HepG2 (cell line): ENCODE measurements around the gene SCAANT1. TPM values are rescaled to one million over a fixed set of nuclear protein-coding genes. Genes with fewer than 3 reads are reported as not detected.

ENCODE experiments used
- DPF2 ChIP-seq: sonication (generic); formaldehyde crosslinking; IDR thresholded peaks from 2 replicates; pipeline ENCODE4 v1.4.0; 2020; ENCODE audit warnings: mild to moderate bottlenecking, low read depth, missing genetic modification reagents, borderline replicate concordance
- GABPB1 ChIP-seq: IDR thresholded peaks from 2 replicates; pipeline ENCODE4 v1.6.1; 2016; ENCODE audit warnings: mild to moderate bottlenecking, missing genetic modification reagents, moderate library complexity, missing compliant biosample characterization
- HIVEP1 ChIP-seq: sonication (generic); formaldehyde crosslinking; IDR thresholded peaks from 2 replicates; pipeline ENCODE4 v1.4.0; 2020; ENCODE audit warnings: mild to moderate bottlenecking, missing genetic modification reagents
- KAT7 ChIP-seq: IDR thresholded peaks from 2 replicates; pipeline ENCODE4 v1.6.1; 2018; ENCODE audit warnings: borderline replicate concordance, missing compliant biosample characterization
- KDM2A ChIP-seq: sonication (generic); formaldehyde crosslinking; IDR thresholded peaks from 2 replicates; pipeline ENCODE4 v1.4.0; 2020; ENCODE audit warnings: low read depth, missing genetic modification reagents, borderline replicate concordance
- SAP130 ChIP-seq: IDR thresholded peaks from 2 replicates; pipeline ENCODE4 v1.6.1; 2016; ENCODE audit warnings: low read depth
- SATB2 ChIP-seq: sonication (generic); formaldehyde crosslinking; IDR thresholded peaks from 2 replicates; pipeline ENCODE4 v1.5.0; 2020; ENCODE audit warnings: missing genetic modification reagents
- SP1 ChIP-seq, 2 experiments: fragments of 450-650 bp in 1 of 2; sonication (generic) in 1 of 2; formaldehyde crosslinking in 1 of 2; IDR thresholded peaks; 2 replicates each; pipeline versions ENCODE4 v1.4.0 to v1.6.1; 2016 to 2020; ENCODE audit warnings: missing genetic modification reagents in 1 of 2
- ZBTB21 ChIP-seq: sonication (generic); formaldehyde crosslinking; IDR thresholded peaks from 2 replicates; pipeline ENCODE4 v1.4.0; 2020; ENCODE audit warnings: missing genetic modification reagents
- ZBTB4 ChIP-seq: sonication (generic); formaldehyde crosslinking; IDR thresholded peaks from 2 replicates; pipeline ENCODE4 v1.4.0; 2020; ENCODE audit warnings: missing genetic modification reagents, mild to moderate bottlenecking, borderline replicate concordance
- ZGPAT ChIP-seq: IDR thresholded peaks from 2 replicates; pipeline ENCODE4 v1.6.1; 2016; ENCODE audit warnings: mild to moderate bottlenecking
- ZNF34 ChIP-seq: sonication (generic); formaldehyde crosslinking; IDR thresholded peaks from 2 replicates; pipeline ENCODE4 v1.4.0; 2020; ENCODE audit warnings: mild to moderate bottlenecking, missing genetic modification reagents, borderline replicate concordance
- ZNF503 ChIP-seq: sonication (generic); formaldehyde crosslinking; IDR thresholded peaks from 2 replicates; pipeline ENCODE4 v1.4.0; 2020; ENCODE audit warnings: missing genetic modification reagents
- ZNF512B ChIP-seq: sonication (generic); formaldehyde crosslinking; IDR thresholded peaks from 2 replicates; pipeline ENCODE4 v1.5.1; 2020; ENCODE audit warnings: missing genetic modification reagents, mild to moderate bottlenecking, borderline replicate concordance
- ZNF530 ChIP-seq: sonication (generic); formaldehyde crosslinking; IDR thresholded peaks from 2 replicates; pipeline ENCODE4 v1.5.0; 2020; ENCODE audit warnings: low read depth, mild to moderate bottlenecking, missing genetic modification reagents
- ZNF678 ChIP-seq: sonication (generic); formaldehyde crosslinking; IDR thresholded peaks from 2 replicates; pipeline ENCODE4 v1.4.0; 2020; ENCODE audit warnings: mild to moderate bottlenecking, missing genetic modification reagents
- ZNF746 ChIP-seq: sonication (generic); formaldehyde crosslinking; IDR thresholded peaks from 2 replicates; pipeline ENCODE4 v1.8.0; 2022; ENCODE audit warnings: mild to moderate bottlenecking, missing genetic modification reagents
- polyA plus RNA-seq, 8 experiments: library from polyadenylated mRNA; depleted of rRNA in 3 of 8; stranded (reverse) in 7 of 8; unstranded in 1 of 8; fragments of >200 nt; fragmentation: Illumina TruSeq in 4 of 8; extraction: Trizol in 4 of 8; gene quantifications; 2 replicates each; pipeline versions ENCODE4 v1.2.1 to v1.2.3, GENCODE V29; 2011 to 2016; ENCODE audit warnings: low read depth in 4 of 8, missing spikeins in 1 of 8, mixed read lengths in 1 of 8; ENCODE audit not compliant: insufficient read depth in 1 of 8
- total RNA-seq, 5 experiments: library from RNA; depleted of rRNA; stranded (reverse); fragments of >200 nt; fragmentation: Illumina TruSeq; extraction: Trizol; gene quantifications; 2 replicates each; pipeline ENCODE4 v1.2.3, GENCODE V29; 2016; ENCODE audit warnings: low read depth in 1 of 5

SCAANT1 gene
- total and polyA plus RNA-seq, 2 of the 13 experiments (the other 11 are each of a cell fraction or from before 2014, with no cell fraction given) = not detected

- TF ChIP-seq ZNF512B (CRISPR knock-in tag) (no peak), ZNF34 (CRISPR knock-in tag) (no peak), HIVEP1 (CRISPR knock-in tag) (peak; percentile 15; the same call in 1 of the 2 replicates), KAT7 (CRISPR knock-in tag) (0 out of 2 replicates have a peak, but pooled peaks have one; percentile 25), ZNF678 (CRISPR knock-in tag) (0 out of 2 replicates have a peak, but pooled peaks have one; percentile 28), ZGPAT (peak; percentile 55; the same call in 1 of the 2 replicates), SATB2 (no peak), ZNF530 (CRISPR knock-in tag) (no peak), SP1 (IDR thresholded peaks at IDR 0.05) (no peak), SP1 (CRISPR knock-in tag; IDR thresholded peaks at IDR 0.05) (no peak), ZBTB4 (CRISPR knock-in tag) (no peak), KDM2A (CRISPR knock-in tag) (peak; percentile 69; the same call in 1 of the 2 replicates), SAP130 (CRISPR knock-in tag) (peak; percentile 39; the same call in 1 of the 2 replicates), ZNF746 (peak; percentile 31; the same call in 1 of the 2 replicates), DPF2 (CRISPR knock-in tag) (no peak), GABPB1 (CRISPR knock-in tag) (peak; percentile 72; the same call in 1 of the 2 replicates), ZBTB21 (CRISPR knock-in tag) (no peak), ZNF503 (CRISPR knock-in tag) (no peak)
Observed at GRCh38 chr3:63864008-63864964, 47.9 kb downstream of the SCAANT1 start (continued).
